GM21526 (cell line): ENCODE data around the gene RPL38.

Experiments used
- ATAC-seq: cut with Tn5 transposase; IDR thresholded peaks from one replicate; pipeline ENCODE4 v1.9.1; 2021; ENCODE audit warnings: moderate library complexity; ENCODE audit not compliant: unreplicated experiment, low FRiP score

The RPL38 gene

GRCh38 chr17:74245145-74245831, 41.8 kb downstream of the RPL38 start:
- ATAC-seq = no peak

- ATAC-seq = no peak
Observed at GRCh38 chr17:74245871-74246270, 42.4 kb downstream of the RPL38 start.

- ATAC-seq = no peak
Observed at GRCh38 chr17:74249590-74250270, 46.3 kb downstream of the RPL38 start.

GRCh38 chr17:74250324-74250995, 47.0 kb downstream of the RPL38 start:
- no peak for ATAC-seq

- no peak for ATAC-seq
Observed at GRCh38 chr17:74251051-74251450, 47.6 kb downstream of the RPL38 start.

- no peak for ATAC-seq
Observed at GRCh38 chr17:74251569-74251968, 48.1 kb downstream of the RPL38 start.

GRCh38 chr17:74252211-74252610, 48.7 kb downstream of the RPL38 start:
- no peak for ATAC-seq

- no peak for ATAC-seq
Observed at GRCh38 chr17:74253036-74253435, 49.6 kb downstream of the RPL38 start.

- ATAC-seq = no peak
Observed at GRCh38 chr17:74257311-74257710, 53.8 kb downstream of the RPL38 start.

GRCh38 chr17:74259667-74260524, 56.4 kb downstream of the RPL38 start:
- ATAC-seq = no peak
